ENCODE results near the gene MUC6. TPM values are rescaled to one million over a fixed set of nuclear protein-coding genes. Genes with fewer than 3 reads are reported as not detected.

The MUC6 gene
- total and polyA plus RNA-seq, 2 of the 8 experiments (the other 6 are each of a cell fraction or from before 2014, with no cell fraction given): not detected

- Histone ChIP-seq H3K56ac (replicated peaks; ENCODE audit: insufficient read length, low read depth, low read length) (no peak overlapping the region), H3K23me2 (ENCODE audit: low read depth, low read length) (peaks cover 1% of the 10 kb centered on the region), H4K20me1 (replicated peaks in 1 of 2; ENCODE audit: control insufficient read depth in 1 of 2, insufficient read depth in 2 of 2, low read length in 2 of 2) (peaks cover 0 to 6% of the 10 kb centered on the region in 2 experiments), H2BK5ac (ENCODE audit: low read depth, low read length) (no peak overlapping the region; the same call in 1 of the 2 replicates), H3K9ac (replicated peaks in 1 of 4; ENCODE audit: extremely low read depth in 1 of 4, low read depth in 3 of 4, low read length in 3 of 4) (no peak overlapping the region), H2AFZ (ENCODE audit: low read length) (no peak overlapping the region), H3K79me2 (ENCODE audit: control insufficient read depth in 1 of 2, insufficient read depth in 2 of 2, low read length in 2 of 2) (no peaks in the 10 kb centered on the region), H2BK20ac (ENCODE audit: low read length) (no peak overlapping the region), H3K27me3 (replicated peaks in 1 of 4; ENCODE audit: control insufficient read depth in 3 of 4, extremely low read depth in 1 of 4, insufficient read depth in 3 of 4, low read length in 3 of 4) (no peaks in the 10 kb centered on the region), H2BK120ac (replicated peaks; ENCODE audit: low read depth, low read length) (no peak overlapping the region), H3K4me1 (replicated peaks in 1 of 4; ENCODE audit: control insufficient read depth in 3 of 4, insufficient read depth in 4 of 4, low read length in 3 of 4) (peaks cover 0 to 2% (median 0%) of the 10 kb centered on the region in 4 experiments; a peak in 2 of 7 replicates), H3K14ac (ENCODE audit: insufficient read length) (no peak overlapping the region), H2BK15ac (ENCODE audit: low read length) (no peak overlapping the region), H3K79me1 (ENCODE audit: low read depth, low read length) (no peaks in the 10 kb centered on the region), H4K91ac (replicated peaks; ENCODE audit: insufficient read length, low read length) (no peak overlapping the region), H3K23ac (ENCODE audit: insufficient read length) (no peak overlapping the region), H4K8ac (ENCODE audit: extremely low read depth, insufficient read depth, low read length) (peak overlapping the region; percentile 85; the same call in 1 of the 2 replicates), H3K27ac (ENCODE audit: low read depth, low read length) (no peak overlapping the region), H3K4ac (replicated peaks; ENCODE audit: insufficient read length, low read depth, low read length) (no peak overlapping the region), H3K18ac (ENCODE audit: extremely low read depth, low read length) (no peak overlapping the region; the same call in 1 of the 2 replicates), H4K5ac (ENCODE audit: insufficient read length, low read depth, low read length) (no peak overlapping the region), H2AK5ac (ENCODE audit: low read depth, low read length) (no peak overlapping the region), H3K9me3 (ENCODE audit: insufficient read depth in 2 of 2, low read depth in 1 of 2, low read length in 1 of 2) (no peaks in the 10 kb centered on the region), H2BK12ac (ENCODE audit: low read depth, low read length) (no peak overlapping the region), H3K4me3 (ENCODE audit: extremely low read depth in 1 of 4, insufficient read depth in 2 of 4, low read depth in 3 of 4, low read length in 4 of 4) (no peak overlapping the region), H3K36me3 (ENCODE audit: control insufficient read depth in 2 of 4, insufficient read depth in 4 of 4, low read length in 3 of 4) (no peaks in the 10 kb centered on the region), H3K4me2 (ENCODE audit: insufficient read depth in 1 of 2, low read depth in 2 of 2, low read length in 2 of 2) (no peak overlapping the region)
- ChIA-PET CTCF (ENCODE audit: partially characterized antibody) (interaction anchor here (0.9 to 3.7 kb wide), 5 partner anchors 22 to 190 kb away, joined by 3 to 10 read pairs (median 5); no protein-coding TSS in a partner anchor), POLR2A (ENCODE audit: partially characterized antibody) (no interaction called here)
- DNase-seq (ENCODE audit: low read depth in 1 of 2, low spot score in 2 of 2): no peak
- WGBS, 2 experiments (ENCODE audit: extremely low coverage in 1 of 2, insufficient coverage in 1 of 2, insufficient read length in 1 of 2, insufficient replicate concordance in 2 of 2, low coverage in 1 of 2, low lambda C conversion rate in 2 of 2, missing lambda C conversion rate in 1 of 2): 93% methylated on average over 16 of the region's 26 CpGs; no CpG with 5 or more reads in 1 of the 2 experiments
- no peak for FAIRE-seq
- TF ChIP-seq BCL11A (IDR thresholded peaks at IDR 0.05; ENCODE audit: low read depth in 2 of 2, low read length in 2 of 2) (no peak), ATF3 (IDR thresholded peaks at IDR 0.05; ENCODE audit: insufficient read depth, low read depth, low read length) (no peak), CREB1 (IDR thresholded peaks at IDR 0.05) (no peak)
Measured at GRCh38 chr11:1037506-1038055, 1.1 kb upstream of the MUC6 start.

All from H1 (cell line).